Prostate gland (tissue), 2 donors: Measurements from ENCODE around the gene IMMT.

Experiments
- CTCF ChIP-seq, 4 experiments: fragments of 200-600 bp in 2 of 4; fragments of 450-650 bp in 2 of 4; sonication (generic) in 2 of 4; IDR thresholded peaks; 1 replicate in 3 of 4; 2 replicates in 1 of 4; pipeline ENCODE4 v1.5.1; 2016 to 2019; ENCODE audit warnings: antibody characterized with exemption in 4 of 4, mild to moderate bottlenecking in 2 of 4, moderate library complexity in 2 of 4
- POLR2A ChIP-seq: fragments of 450-650 bp; IDR thresholded peaks from one replicate; pipeline ENCODE4 v1.6.1; 2016; ENCODE audit warnings: antibody characterized with exemption, mild to moderate bottlenecking
- POLR2AphosphoS5 ChIP-seq: sonication (generic); formaldehyde crosslinking; IDR thresholded peaks from one replicate; pipeline ENCODE4 v1.6.1; 2017; ENCODE audit warnings: antibody characterized with exemption

GRCh38 chr2:86211033-86211795 is 16.0 kb upstream of the IMMT start:
- TF ChIP-seq CTCF (IDR thresholded peaks at IDR 0.05) (no peak), POLR2AphosphoS5 (no peak), POLR2A (no peak)
